ENCODE results near the gene KRTAP29-1. TPM values are rescaled to one million over a fixed set of nuclear protein-coding genes. Genes with fewer than 3 reads are reported as not detected.

Gene KRTAP29-1
- total RNA-seq, 1 experiment from 2014 or later: not detected

DNA sequence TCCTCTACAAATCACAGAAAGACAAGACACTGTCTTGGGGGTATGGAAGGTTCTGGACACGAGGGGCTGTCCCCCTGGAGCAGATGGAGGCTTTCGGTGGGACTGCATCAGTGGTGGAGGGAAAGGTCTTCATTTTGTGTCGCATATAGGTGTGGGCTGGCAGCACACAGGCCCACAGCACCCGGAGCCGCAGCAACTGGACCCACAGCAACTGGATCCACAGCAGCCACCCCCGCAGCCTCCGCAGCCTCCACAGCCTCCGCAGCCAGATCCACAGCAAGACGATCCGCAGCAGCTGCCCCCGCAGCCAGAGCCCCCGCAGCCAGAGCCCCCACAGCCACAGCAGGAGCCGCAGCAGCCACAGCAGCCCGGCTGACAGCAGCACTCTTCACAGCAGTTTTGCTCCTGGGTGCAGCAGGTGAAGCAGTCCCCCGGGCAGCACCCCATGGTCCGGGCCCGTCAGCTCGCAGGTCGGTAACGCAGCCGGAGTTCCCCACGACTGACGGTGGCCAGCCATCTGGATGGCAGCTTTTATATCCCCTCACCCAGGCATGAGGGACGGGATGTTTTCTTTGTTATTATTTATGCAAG is 12.6 kb upstream of the KRTAP29-1 start, which contains the start of gene KRTAP17-1:
KRTAP17-1 (minus strand) TSS at position 507 of the 591 bp plus-strand sequence; CDS start at position 447, 60 bp downstream.
- H3K4me3 ChIP-seq (ENCODE audit: low read depth in 2 of 2, low read length in 2 of 2): no peak within 1 kb of the TSS
- DNase-seq (ENCODE audit: low read depth, low spot score) (no peak), ATAC-seq (no peak)
- in situ Hi-C loops (cut with HindIII; ENCODE audit: low pct_unique_long_range_greater_than_20kb, low sequenced_read_pairs) (no loop called here), intact Hi-C loops (cut with micrococcal nuclease; ENCODE audit: unreplicated experiment) (no loop called here)
- H3K36me3 ChIP-seq (ENCODE audit: control insufficient read depth, insufficient read depth, low read length): no peaks in the 10 kb centered on the region
- TF ChIP-seq POLR2AphosphoS5 (IDR thresholded peaks at IDR 0.05; ENCODE audit: low read depth, low read length) (no peak), TCF7L2 (IDR thresholded peaks at IDR 0.05; ENCODE audit: low read depth, low read length) (no peak), REST (IDR thresholded peaks at IDR 0.05; ENCODE audit: insufficient read depth in 1 of 2, low read depth in 2 of 2, low read length in 1 of 2) (no peak)
- TF ChIP-seq, protein P1, sequence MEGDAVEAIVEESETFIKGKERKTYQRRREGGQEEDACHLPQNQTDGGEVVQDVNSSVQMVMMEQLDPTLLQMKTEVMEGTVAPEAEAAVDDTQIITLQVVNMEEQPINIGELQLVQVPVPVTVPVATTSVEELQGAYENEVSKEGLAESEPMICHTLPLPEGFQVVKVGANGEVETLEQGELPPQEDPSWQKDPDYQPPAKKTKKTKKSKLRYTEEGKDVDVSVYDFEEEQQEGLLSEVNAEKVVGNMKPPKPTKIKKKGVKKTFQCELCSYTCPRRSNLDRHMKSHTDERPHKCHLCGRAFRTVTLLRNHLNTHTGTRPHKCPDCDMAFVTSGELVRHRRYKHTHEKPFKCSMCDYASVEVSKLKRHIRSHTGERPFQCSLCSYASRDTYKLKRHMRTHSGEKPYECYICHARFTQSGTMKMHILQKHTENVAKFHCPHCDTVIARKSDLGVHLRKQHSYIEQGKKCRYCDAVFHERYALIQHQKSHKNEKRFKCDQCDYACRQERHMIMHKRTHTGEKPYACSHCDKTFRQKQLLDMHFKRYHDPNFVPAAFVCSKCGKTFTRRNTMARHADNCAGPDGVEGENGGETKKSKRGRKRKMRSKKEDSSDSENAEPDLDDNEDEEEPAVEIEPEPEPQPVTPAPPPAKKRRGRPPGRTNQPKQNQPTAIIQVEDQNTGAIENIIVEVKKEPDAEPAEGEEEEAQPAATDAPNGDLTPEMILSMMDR (IDR thresholded peaks at IDR 0.05): no peak
- 0 out of 2 replicates have a peak, but pooled peaks cover 2% of the 10 kb centered on the region for H3K9me3 ChIP-seq (ENCODE audit: control insufficient read depth, insufficient read depth, low read depth, low read length)
- H3K4me1 ChIP-seq (ENCODE audit: control insufficient read depth, insufficient read depth, low read length): no peaks in the 10 kb centered on the region
- ChIA-PET POLR2A (no interaction called here), CTCF (no interaction called here)
- BruUV-seq (replicated peaks): no TSS peak
- H3K27ac ChIP-seq (ENCODE audit: low read length): no peak within 1 kb of the TSS
- H3K27me3 ChIP-seq (ENCODE audit: control insufficient read depth, insufficient read depth, low read length): 0 out of 2 replicates have a peak, but pooled peaks cover 3% of the 10 kb centered on the region

DNA sequence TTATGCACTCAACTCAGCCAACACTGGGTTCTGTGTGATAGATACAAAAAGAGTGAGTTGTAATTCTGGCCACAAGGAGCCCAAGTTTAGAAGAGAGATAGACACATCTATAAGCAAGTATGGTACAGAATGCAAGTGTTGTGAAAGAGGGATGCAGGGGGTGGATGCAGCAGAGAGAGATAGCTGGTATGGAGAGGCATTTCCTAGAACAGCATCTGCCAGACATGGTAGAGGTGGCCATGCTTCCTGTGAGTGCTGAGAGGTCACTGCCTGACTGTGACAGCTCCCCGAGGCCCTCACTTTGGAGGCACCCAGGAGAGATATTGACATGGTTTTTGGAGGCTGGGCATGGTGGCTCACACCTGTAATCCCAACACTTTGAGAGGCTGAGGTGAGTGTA is 8.5 kb upstream of the KRTAP29-1 start:
- Histone ChIP-seq H3K4me3 (ENCODE audit: low read depth in 2 of 2, low read length in 2 of 2) (no peak overlapping the region), H3K27me3 (ENCODE audit: control insufficient read depth, insufficient read depth, low read length) (0 out of 2 replicates have a peak, but pooled peaks cover 3% of the 10 kb centered on the region), H3K36me3 (ENCODE audit: control insufficient read depth, insufficient read depth, low read length) (no peaks in the 10 kb centered on the region), H3K9me3 (ENCODE audit: control insufficient read depth, insufficient read depth, low read depth, low read length) (no peaks in the 10 kb centered on the region), H3K27ac (ENCODE audit: low read length) (no peak overlapping the region), H3K4me1 (ENCODE audit: control insufficient read depth, insufficient read depth, low read length) (no peaks in the 10 kb centered on the region)
- ChIA-PET CTCF (no interaction called here), POLR2A (no interaction called here)
- DNase-seq (ENCODE audit: low read depth, low spot score) (no peak), ATAC-seq (no peak)
- TF ChIP-seq POLR2AphosphoS5 (IDR thresholded peaks at IDR 0.05; ENCODE audit: low read depth, low read length) (no peak), REST (IDR thresholded peaks at IDR 0.05; ENCODE audit: insufficient read depth in 1 of 2, low read depth in 2 of 2, low read length in 1 of 2) (no peak), SIN3A (IDR thresholded peaks at IDR 0.05; ENCODE audit: borderline replicate concordance, insufficient read depth, low read depth, low read length) (no peak), TCF7L2 (IDR thresholded peaks at IDR 0.05; ENCODE audit: low read depth, low read length) (no peak)
- TF ChIP-seq, protein P1 (IDR thresholded peaks at IDR 0.05): no peak
- no TSS peak for BruUV-seq (replicated peaks)
- in situ Hi-C loops (cut with HindIII; ENCODE audit: low pct_unique_long_range_greater_than_20kb, low sequenced_read_pairs): no loop called here
- intact Hi-C loops (cut with micrococcal nuclease; ENCODE audit: unreplicated experiment): no loop called here

Data from Panc1 (cell line).